Measurements from ENCODE around the gene ZNF639. TPM values are rescaled to one million over a fixed set of nuclear protein-coding genes. Genes with fewer than 3 reads are reported as not detected.

The ZNF639 gene
- total RNA-seq, 1 donor from 2014 or later: 44.6 TPM

DNA sequence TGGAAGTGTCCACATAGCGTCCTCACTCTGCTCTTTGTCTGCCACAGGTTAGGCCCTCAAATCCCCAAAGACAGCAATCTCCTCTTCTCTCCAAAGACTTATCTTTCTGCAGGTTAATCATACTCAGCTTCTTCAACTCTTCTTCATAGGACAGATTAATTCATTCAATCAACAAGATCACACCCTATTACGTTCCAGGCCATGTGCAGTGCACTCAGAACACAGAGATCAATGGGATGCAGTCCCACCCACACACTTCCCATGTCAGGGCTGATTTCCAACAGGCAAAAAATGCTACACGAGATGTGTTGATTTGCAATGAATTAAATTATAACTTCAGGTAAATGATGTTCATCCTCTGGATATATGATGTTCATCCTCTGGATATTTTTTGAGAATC lies 33.5 kb upstream of the ZNF639 start:
- TF ChIP-seq, protein P1, sequence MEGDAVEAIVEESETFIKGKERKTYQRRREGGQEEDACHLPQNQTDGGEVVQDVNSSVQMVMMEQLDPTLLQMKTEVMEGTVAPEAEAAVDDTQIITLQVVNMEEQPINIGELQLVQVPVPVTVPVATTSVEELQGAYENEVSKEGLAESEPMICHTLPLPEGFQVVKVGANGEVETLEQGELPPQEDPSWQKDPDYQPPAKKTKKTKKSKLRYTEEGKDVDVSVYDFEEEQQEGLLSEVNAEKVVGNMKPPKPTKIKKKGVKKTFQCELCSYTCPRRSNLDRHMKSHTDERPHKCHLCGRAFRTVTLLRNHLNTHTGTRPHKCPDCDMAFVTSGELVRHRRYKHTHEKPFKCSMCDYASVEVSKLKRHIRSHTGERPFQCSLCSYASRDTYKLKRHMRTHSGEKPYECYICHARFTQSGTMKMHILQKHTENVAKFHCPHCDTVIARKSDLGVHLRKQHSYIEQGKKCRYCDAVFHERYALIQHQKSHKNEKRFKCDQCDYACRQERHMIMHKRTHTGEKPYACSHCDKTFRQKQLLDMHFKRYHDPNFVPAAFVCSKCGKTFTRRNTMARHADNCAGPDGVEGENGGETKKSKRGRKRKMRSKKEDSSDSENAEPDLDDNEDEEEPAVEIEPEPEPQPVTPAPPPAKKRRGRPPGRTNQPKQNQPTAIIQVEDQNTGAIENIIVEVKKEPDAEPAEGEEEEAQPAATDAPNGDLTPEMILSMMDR (conservative IDR thresholded peaks at IDR 0.05): no peak
- Mint-ChIP-seq H3K36me3 (ENCODE audit: low read depth) (no peaks in the 10 kb centered on the region), H3K27ac (ENCODE audit: unreplicated experiment) (no peak overlapping the region), H3K9me3 (no peaks in the 10 kb centered on the region), H3K4me3 (no peak overlapping the region), H3K27me3 (ENCODE audit: low read depth) (no peaks in the 10 kb centered on the region), H3K4me1 (no peaks in the 10 kb centered on the region)
- DNase-seq (ENCODE audit: low read depth, low spot score): no peak

DNA sequence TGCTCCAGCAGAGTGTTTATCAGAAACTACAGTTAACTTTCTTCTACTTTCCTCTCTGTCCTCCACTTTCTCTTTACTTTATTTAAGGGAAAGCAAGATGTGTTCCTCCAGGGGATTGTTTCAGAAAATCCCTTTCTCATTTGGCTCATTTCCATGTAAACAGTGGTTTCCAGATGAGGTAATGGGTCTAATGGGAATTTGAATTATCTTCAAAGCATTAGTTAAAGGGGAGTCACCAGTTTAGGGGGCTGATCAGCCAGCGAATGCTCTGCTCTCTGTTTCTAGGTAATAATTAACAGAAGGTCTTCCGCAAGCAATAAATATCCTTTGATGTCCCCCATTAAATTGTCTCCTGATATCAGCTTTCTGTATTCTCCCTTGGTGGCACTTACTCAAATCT lies 30.4 kb upstream of the ZNF639 start:
- Mint-ChIP-seq H3K4me3 (no peak overlapping the region), H3K27me3 (ENCODE audit: low read depth) (no peaks in the 10 kb centered on the region), H3K36me3 (ENCODE audit: low read depth) (no peaks in the 10 kb centered on the region), H3K27ac (ENCODE audit: unreplicated experiment) (no peak overlapping the region), H3K4me1 (peaks cover 2% of the 10 kb centered on the region), H3K9me3 (peaks cover 2% of the 10 kb centered on the region)
- no peak for DNase-seq (ENCODE audit: low read depth, low spot score)
- TF ChIP-seq, protein P1 (conservative IDR thresholded peaks at IDR 0.05): no peak

DNA sequence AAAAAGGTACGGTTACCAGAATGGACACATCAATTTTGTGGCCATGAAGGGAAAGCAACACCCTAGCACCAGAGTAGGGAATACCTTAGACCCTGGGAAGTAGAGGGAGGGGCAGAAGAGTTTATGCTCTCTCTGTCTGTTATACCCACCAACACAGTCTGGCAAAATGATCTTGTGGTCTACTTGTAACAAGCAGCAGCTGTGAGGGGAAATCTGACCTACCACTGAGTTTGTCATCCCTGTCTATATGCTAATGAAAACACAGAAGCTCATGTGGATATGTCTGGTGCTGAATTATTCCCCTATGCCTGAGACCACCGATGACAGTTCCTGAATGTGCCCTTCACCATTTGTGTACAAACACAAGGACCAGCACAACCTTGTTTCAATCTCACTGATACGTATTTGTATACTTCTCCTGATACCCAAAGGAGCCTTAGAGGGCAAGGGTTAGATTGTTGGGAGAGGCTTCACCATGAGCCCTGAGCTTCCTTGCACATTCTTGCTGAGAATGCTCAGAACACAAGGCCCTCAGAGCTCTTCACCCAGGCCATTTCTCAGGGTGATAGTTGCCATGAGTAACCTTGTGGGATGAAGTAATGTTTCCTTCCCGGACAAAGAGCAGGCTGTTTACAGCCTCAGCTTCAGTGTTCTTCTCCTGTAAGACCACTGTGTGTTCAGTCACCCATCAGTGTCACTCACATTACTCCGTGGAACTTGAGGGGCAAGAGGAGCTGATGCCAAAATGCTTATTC lies 24.7 kb upstream of the ZNF639 start:
- Mint-ChIP-seq H3K36me3 (ENCODE audit: low read depth) (peaks cover 4% of the 10 kb centered on the region), H3K27ac (ENCODE audit: unreplicated experiment) (peak overlapping the region; percentile 75), H3K4me1 (peaks cover 16% of the 10 kb centered on the region), H3K9me3 (peaks cover 12% of the 10 kb centered on the region), H3K4me3 (no peak overlapping the region), H3K27me3 (ENCODE audit: low read depth) (no peaks in the 10 kb centered on the region)
- no peak for DNase-seq (ENCODE audit: low read depth, low spot score)
- TF ChIP-seq, protein P1 (conservative IDR thresholded peaks at IDR 0.05): no peak

DNA sequence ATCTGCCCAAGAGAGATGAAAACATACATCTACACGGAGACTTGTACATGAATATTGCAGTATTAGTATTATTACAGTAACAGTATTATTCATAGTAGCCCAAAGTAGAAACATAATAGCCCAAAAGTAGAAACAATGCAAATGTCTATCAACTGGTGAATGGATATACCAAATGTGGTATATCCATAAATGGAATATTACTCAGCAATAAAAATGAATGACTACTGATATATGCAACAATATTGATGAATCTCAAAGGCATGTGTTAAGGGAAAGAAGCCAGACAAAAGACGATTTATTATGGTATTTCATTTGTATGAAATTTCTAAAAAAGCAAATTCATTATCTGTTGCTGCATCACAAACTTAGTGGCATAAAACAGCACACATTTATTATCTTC lies 23.5 kb upstream of the ZNF639 start:
- peaks cover 12% of the 10 kb centered on the region for H3K9me3 Mint-ChIP-seq
- peaks cover 16% of the 10 kb centered on the region for H3K4me1 Mint-ChIP-seq
- H3K27me3 Mint-ChIP-seq (ENCODE audit: low read depth): no peaks in the 10 kb centered on the region
- peaks cover 4% of the 10 kb centered on the region for H3K36me3 Mint-ChIP-seq (ENCODE audit: low read depth)
- TF ChIP-seq, protein P1 (conservative IDR thresholded peaks at IDR 0.05): no peak
- H3K27ac Mint-ChIP-seq (ENCODE audit: unreplicated experiment): no peak overlapping the region
- DNase-seq (ENCODE audit: low read depth, low spot score): no peak
- no peak overlapping the region for H3K4me3 Mint-ChIP-seq

DNA sequence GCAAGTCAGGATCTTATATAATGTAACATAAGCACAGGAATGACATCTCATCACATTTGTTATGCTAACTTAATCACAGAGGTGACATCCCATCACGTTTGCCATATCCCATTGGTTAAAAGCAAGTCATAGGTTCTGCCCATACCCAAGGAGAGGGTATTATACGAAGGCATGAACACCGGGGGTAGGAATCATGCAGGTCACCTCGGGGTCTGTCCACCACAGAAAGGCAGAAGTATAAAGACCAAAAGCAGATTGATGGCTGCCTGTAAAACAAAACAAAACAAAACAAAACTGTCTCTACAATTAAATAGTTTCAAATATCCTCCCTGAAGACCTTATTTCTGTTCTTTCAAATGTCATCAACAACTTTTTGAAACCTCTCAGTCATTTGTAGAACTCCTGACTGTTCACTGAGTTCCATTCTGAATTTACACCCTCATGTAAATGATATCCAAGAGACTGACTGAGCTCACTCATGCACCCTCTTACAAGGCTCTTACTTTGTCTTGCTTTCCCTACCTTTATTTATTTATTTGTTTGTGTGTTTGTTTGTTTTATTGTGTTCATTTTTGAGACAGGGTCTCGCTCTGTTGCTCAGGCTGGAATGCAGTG lies 22.7 kb upstream of the ZNF639 start:
- peaks cover 12% of the 10 kb centered on the region for H3K9me3 Mint-ChIP-seq
- no peaks in the 10 kb centered on the region for H3K27me3 Mint-ChIP-seq (ENCODE audit: low read depth)
- no peak overlapping the region for H3K27ac Mint-ChIP-seq (ENCODE audit: unreplicated experiment)
- no peak for DNase-seq (ENCODE audit: low read depth, low spot score)
- TF ChIP-seq, protein P1 (conservative IDR thresholded peaks at IDR 0.05): no peak
- no peak overlapping the region for H3K4me3 Mint-ChIP-seq
- H3K4me1 Mint-ChIP-seq: peaks cover 16% of the 10 kb centered on the region
- peaks cover 4% of the 10 kb centered on the region for H3K36me3 Mint-ChIP-seq (ENCODE audit: low read depth)

Measured in neural crest cell (in vitro differentiated cells).